HEK293 (cell line): ENCODE measurements around the gene BRD1.

ENCODE experiments used
- AEBP2 ChIP-seq: fragments of 450-650 bp; formaldehyde crosslinking; IDR thresholded peaks from 2 replicates; pipeline ENCODE4 v1.5.1; 2016; ENCODE audit warnings: missing biosample characterization, missing genetic modification characterization, borderline replicate concordance
- EGR2 ChIP-seq: fragments of 450-650 bp; formaldehyde crosslinking; IDR thresholded peaks from 2 replicates; pipeline ENCODE4 v1.5.1; 2016; ENCODE audit warnings: low read depth, missing biosample characterization, missing genetic modification characterization
- GLIS2 ChIP-seq: fragments of 450-650 bp; formaldehyde crosslinking; IDR thresholded peaks from 2 replicates; pipeline ENCODE4 v1.5.1; 2016; ENCODE audit warnings: missing biosample characterization, missing genetic modification characterization
- HOXA7 ChIP-seq: sonication (generic); formaldehyde crosslinking; IDR thresholded peaks from 2 replicates; pipeline ENCODE4 v1.8.1; 2022; ENCODE audit warnings: missing genetic modification reagents, borderline replicate concordance
- KLF16 ChIP-seq: fragments of 450-650 bp; formaldehyde crosslinking; IDR thresholded peaks from 2 replicates; pipeline ENCODE4 v1.5.1; 2017; ENCODE audit warnings: missing biosample characterization, missing genetic modification characterization
- SETDB1 ChIP-seq: IDR thresholded peaks from one replicate; pipeline ENCODE4 v1.6.1; 2017; ENCODE audit warnings: mild to moderate bottlenecking, low read length, moderate library complexity, mixed read lengths; ENCODE audit not compliant: insufficient read length
- SP2 ChIP-seq: fragments of 450-650 bp; formaldehyde crosslinking; IDR thresholded peaks from 2 replicates; pipeline ENCODE4 v1.5.1; 2016; ENCODE audit warnings: missing biosample characterization, missing genetic modification characterization
- ZBTB21 ChIP-seq: fragments of 450-650 bp; formaldehyde crosslinking; IDR thresholded peaks from 2 replicates; pipeline ENCODE4 v1.5.1; 2017; ENCODE audit warnings: missing biosample characterization, missing genetic modification characterization
- ZFP37 ChIP-seq: fragments of 450-650 bp; formaldehyde crosslinking; IDR thresholded peaks from 2 replicates; pipeline ENCODE4 v1.5.1; 2016; ENCODE audit warnings: missing biosample characterization, missing genetic modification characterization
- ZNF19 ChIP-seq: fragments of 450-650 bp; formaldehyde crosslinking; IDR thresholded peaks from 2 replicates; pipeline ENCODE4; 2016; ENCODE audit warnings: missing biosample characterization, missing genetic modification characterization, low read depth
- ZNF266 ChIP-seq: fragments of 450-650 bp; formaldehyde crosslinking; IDR thresholded peaks from 2 replicates; pipeline ENCODE4 v1.5.1; 2016; ENCODE audit warnings: missing biosample characterization, missing genetic modification characterization, low read depth
- ZNF391 ChIP-seq: fragments of 450-650 bp; formaldehyde crosslinking; IDR thresholded peaks from 2 replicates; pipeline ENCODE4 v1.5.1; 2016; ENCODE audit warnings: low read depth, missing biosample characterization, missing genetic modification characterization, borderline replicate concordance
- ZNF416 ChIP-seq: fragments of 450-650 bp; formaldehyde crosslinking; IDR thresholded peaks from 2 replicates; pipeline ENCODE4 v1.5.1; 2016; ENCODE audit warnings: missing biosample characterization, missing genetic modification characterization
- ZNF433 ChIP-seq: fragments of 450-650 bp; formaldehyde crosslinking; IDR thresholded peaks from 2 replicates; pipeline ENCODE4 v1.5.1; 2016; ENCODE audit warnings: missing biosample characterization, missing genetic modification characterization, low read depth
- ZNF514 ChIP-seq: fragments of 450-650 bp; formaldehyde crosslinking; IDR thresholded peaks from 2 replicates; pipeline ENCODE4 v1.5.1; 2016; ENCODE audit warnings: missing biosample characterization, missing genetic modification characterization
- ZNF549 ChIP-seq: fragments of 450-650 bp; IDR thresholded peaks from 2 replicates; pipeline ENCODE4 v1.5.1; 2018; ENCODE audit warnings: missing biosample characterization, missing genetic modification characterization, mild to moderate bottlenecking, inconsistent platforms, moderate library complexity
- ZNF558 ChIP-seq: fragments of 450-650 bp; formaldehyde crosslinking; IDR thresholded peaks from 2 replicates; pipeline ENCODE4 v1.5.1; 2016; ENCODE audit warnings: missing biosample characterization, missing genetic modification characterization
- ZNF571 ChIP-seq: fragments of 450-650 bp; formaldehyde crosslinking; IDR thresholded peaks from 2 replicates; pipeline ENCODE4 v1.5.0; 2017; ENCODE audit warnings: missing biosample characterization, missing genetic modification characterization
- ZNF624 ChIP-seq: fragments of 450-650 bp; formaldehyde crosslinking; IDR thresholded peaks from 2 replicates; pipeline ENCODE4 v1.5.1; 2017; ENCODE audit warnings: missing biosample characterization, missing genetic modification characterization
- ZNF626 ChIP-seq: fragments of 450-650 bp; sonication (Bioruptor Pico); formaldehyde crosslinking; IDR thresholded peaks from 2 replicates; pipeline ENCODE4 v1.5.1; 2018; ENCODE audit warnings: missing biosample characterization, missing genetic modification characterization, inconsistent platforms
- ZNF654 ChIP-seq: fragments of 450-650 bp; formaldehyde crosslinking; IDR thresholded peaks from 2 replicates; pipeline ENCODE4 v1.5.1; 2016; ENCODE audit warnings: low read depth, missing biosample characterization, missing genetic modification characterization
- ZNF785 ChIP-seq: fragments of 450-650 bp; formaldehyde crosslinking; IDR thresholded peaks from 2 replicates; pipeline ENCODE4 v1.5.1; 2016; ENCODE audit warnings: missing biosample characterization, missing genetic modification characterization
- ZNF791 ChIP-seq: fragments of 450-650 bp; formaldehyde crosslinking; IDR thresholded peaks from 2 replicates; pipeline ENCODE4 v1.5.1; 2016; ENCODE audit warnings: missing biosample characterization, missing genetic modification characterization
- ZNF830 ChIP-seq: fragments of 450-650 bp; IDR thresholded peaks from 2 replicates; pipeline ENCODE4 v1.5.0; 2018; ENCODE audit warnings: missing biosample characterization, missing genetic modification characterization, low read depth, mild to moderate bottlenecking, moderate library complexity
- ZSCAN23 ChIP-seq: fragments of 450-650 bp; formaldehyde crosslinking; IDR thresholded peaks from 2 replicates; pipeline ENCODE4 v1.5.1; 2016; ENCODE audit warnings: missing biosample characterization, missing genetic modification characterization
- TF ChIP-seq, protein P1 (sequence below): fragments of 450-650 bp; formaldehyde crosslinking; IDR thresholded peaks from 2 replicates; pipeline ENCODE4 v1.5.1; 2016; ENCODE audit warnings: missing biosample characterization, missing genetic modification characterization
- TF ChIP-seq, protein P2 (sequence below): fragments of 450-650 bp; formaldehyde crosslinking; optimal IDR thresholded peaks from 2 replicates; pipeline ENCODE3; 2016; ENCODE audit warnings: missing biosample characterization, mild to moderate bottlenecking, missing genetic modification characterization
- TF ChIP-seq, protein P3 (sequence below): fragments of 450-650 bp; formaldehyde crosslinking; IDR thresholded peaks from 2 replicates; pipeline ENCODE4 v1.5.0; 2017; ENCODE audit warnings: missing biosample characterization, missing genetic modification characterization, borderline replicate concordance
- TF ChIP-seq, protein P4 (sequence below): fragments of 450-650 bp; formaldehyde crosslinking; IDR thresholded peaks from 2 replicates; pipeline ENCODE4 v1.5.1; 2017; ENCODE audit warnings: missing biosample characterization, missing genetic modification characterization

The BRD1 gene

DNA sequence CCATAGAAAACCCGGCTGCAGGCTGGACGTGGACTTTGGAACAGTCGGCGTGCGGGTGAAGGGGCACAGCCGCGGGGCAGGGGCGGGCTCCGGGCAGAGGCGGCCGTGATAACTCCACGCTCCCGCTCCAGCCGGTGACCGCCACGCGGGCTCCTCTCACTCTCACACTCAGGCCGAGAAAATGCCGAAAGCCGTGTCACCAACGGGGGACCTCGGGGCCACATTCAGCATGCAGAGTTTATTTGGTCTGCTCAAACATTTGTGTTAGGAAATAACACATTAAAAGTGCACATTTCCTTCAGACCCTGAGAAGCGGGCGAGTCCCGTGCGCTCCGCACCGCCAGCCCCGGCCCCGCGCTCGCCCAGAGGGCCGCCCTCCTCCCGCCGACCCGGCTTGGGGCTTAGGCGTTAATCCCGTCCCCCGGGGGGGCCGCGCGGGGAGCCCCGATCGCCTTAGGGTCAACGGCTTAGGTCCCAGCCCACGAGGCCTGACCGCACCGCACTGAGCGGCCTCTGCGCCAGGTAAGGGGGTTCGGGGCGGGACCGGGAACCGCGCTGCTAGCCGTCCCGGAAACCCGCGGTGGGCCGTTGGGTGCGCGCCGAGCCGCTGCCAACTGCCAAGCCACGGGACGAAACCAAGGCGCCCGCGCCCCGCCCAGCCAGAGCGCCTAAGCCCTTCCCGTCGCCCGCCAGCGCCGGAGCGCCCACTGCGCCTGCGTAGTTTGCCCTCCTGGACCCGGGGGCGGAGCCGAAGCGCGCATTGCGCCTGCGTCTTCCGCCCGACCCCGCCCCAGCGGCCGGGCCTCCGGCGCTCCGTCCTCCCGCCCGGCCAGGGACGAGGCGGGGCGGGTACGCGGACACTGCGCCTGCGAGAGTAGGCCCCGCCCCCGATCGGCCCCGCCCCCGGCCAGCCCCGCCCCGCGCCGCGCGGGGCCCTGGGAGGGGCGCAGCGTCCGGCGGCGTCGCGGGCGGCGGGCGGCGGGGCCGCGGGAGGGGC is 25.5 kb upstream of the BRD1 start, which contains the start of gene ZBED4 (continued):
- TF ChIP-seq, protein P1, sequence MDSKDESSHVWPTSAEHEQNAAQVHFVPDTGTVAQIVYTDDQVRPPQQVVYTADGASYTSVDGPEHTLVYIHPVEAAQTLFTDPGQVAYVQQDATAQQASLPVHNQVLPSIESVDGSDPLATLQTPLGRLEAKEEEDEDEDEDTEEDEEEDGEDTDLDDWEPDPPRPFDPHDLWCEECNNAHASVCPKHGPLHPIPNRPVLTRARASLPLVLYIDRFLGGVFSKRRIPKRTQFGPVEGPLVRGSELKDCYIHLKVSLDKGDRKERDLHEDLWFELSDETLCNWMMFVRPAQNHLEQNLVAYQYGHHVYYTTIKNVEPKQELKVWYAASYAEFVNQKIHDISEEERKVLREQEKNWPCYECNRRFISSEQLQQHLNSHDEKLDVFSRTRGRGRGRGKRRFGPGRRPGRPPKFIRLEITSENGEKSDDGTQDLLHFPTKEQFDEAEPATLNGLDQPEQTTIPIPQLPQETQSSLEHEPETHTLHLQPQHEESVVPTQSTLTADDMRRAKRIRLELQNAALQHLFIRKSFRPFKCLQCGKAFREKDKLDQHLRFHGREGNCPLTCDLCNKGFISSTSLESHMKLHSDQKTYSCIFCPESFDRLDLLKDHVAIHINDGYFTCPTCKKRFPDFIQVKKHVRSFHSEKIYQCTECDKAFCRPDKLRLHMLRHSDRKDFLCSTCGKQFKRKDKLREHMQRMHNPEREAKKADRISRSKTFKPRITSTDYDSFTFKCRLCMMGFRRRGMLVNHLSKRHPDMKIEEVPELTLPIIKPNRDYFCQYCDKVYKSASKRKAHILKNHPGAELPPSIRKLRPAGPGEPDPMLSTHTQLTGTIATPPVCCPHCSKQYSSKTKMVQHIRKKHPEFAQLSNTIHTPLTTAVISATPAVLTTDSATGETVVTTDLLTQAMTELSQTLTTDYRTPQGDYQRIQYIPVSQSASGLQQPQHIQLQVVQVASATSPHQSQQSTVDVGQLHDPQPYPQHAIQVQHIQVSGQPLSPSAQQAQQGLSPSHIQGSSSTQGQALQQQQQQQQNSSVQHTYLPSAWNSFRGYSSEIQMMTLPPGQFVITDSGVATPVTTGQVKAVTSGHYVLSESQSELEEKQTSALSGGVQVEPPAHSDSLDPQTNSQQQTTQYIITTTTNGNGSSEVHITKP (tag by site-specific recombination): peak; percentile 91
- TF ChIP-seq EGR2 (tag by site-specific recombination) (no peak), KLF16 (tag by site-specific recombination) (peak; percentile 74; the same call in 1 of the 2 replicates), ZNF785 (tag by site-specific recombination) (0 out of 2 replicates have a peak, but pooled peaks have one; percentile 35), ZFP37 (peak; percentile 90), SETDB1 (no peak), ZNF830 (tag by site-specific recombination) (no peak), ZSCAN23 (tag by site-specific recombination) (no peak), AEBP2 (tag by site-specific recombination) (no peak), ZNF514 (no peak), ZNF416 (no peak), ZNF654 (tag by site-specific recombination) (no peak), ZNF549 (tag by site-specific recombination) (no peak), ZNF433 (tag by site-specific recombination) (no peak), ZNF391 (tag by site-specific recombination) (peak; percentile 69; the same call in 1 of the 2 replicates), ZBTB21 (tag by site-specific recombination) (no peak), ZNF266 (tag by site-specific recombination) (no peak), ZNF571 (tag by site-specific recombination) (no peak), ZNF624 (tag by site-specific recombination) (no peak), GLIS2 (tag by site-specific recombination) (peak; percentile 95), ZNF791 (no peak), ZNF558 (tag by site-specific recombination) (no peak), ZNF19 (tag by site-specific recombination) (no peak), HOXA7 (CRISPR knock-in tag) (no peak), SP2 (tag by site-specific recombination) (peak; percentile 66), ZNF626 (tag by site-specific recombination) (no peak)
- TF ChIP-seq, protein P2, sequence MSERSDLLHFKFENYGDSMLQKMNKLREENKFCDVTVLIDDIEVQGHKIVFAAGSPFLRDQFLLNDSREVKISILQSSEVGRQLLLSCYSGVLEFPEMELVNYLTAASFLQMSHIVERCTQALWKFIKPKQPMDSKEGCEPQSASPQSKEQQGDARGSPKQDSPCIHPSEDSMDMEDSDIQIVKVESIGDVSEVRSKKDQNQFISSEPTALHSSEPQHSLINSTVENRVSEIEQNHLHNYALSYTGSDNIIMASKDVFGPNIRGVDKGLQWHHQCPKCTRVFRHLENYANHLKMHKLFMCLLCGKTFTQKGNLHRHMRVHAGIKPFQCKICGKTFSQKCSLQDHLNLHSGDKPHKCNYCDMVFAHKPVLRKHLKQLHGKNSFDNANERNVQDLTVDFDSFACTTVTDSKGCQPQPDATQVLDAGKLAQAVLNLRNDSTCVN (tag by site-specific recombination): peak; percentile 95
- TF ChIP-seq, protein P3, sequence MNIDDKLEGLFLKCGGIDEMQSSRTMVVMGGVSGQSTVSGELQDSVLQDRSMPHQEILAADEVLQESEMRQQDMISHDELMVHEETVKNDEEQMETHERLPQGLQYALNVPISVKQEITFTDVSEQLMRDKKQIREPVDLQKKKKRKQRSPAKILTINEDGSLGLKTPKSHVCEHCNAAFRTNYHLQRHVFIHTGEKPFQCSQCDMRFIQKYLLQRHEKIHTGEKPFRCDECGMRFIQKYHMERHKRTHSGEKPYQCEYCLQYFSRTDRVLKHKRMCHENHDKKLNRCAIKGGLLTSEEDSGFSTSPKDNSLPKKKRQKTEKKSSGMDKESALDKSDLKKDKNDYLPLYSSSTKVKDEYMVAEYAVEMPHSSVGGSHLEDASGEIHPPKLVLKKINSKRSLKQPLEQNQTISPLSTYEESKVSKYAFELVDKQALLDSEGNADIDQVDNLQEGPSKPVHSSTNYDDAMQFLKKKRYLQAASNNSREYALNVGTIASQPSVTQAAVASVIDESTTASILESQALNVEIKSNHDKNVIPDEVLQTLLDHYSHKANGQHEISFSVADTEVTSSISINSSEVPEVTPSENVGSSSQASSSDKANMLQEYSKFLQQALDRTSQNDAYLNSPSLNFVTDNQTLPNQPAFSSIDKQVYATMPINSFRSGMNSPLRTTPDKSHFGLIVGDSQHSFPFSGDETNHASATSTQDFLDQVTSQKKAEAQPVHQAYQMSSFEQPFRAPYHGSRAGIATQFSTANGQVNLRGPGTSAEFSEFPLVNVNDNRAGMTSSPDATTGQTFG: no peak
- TF ChIP-seq, protein P4, sequence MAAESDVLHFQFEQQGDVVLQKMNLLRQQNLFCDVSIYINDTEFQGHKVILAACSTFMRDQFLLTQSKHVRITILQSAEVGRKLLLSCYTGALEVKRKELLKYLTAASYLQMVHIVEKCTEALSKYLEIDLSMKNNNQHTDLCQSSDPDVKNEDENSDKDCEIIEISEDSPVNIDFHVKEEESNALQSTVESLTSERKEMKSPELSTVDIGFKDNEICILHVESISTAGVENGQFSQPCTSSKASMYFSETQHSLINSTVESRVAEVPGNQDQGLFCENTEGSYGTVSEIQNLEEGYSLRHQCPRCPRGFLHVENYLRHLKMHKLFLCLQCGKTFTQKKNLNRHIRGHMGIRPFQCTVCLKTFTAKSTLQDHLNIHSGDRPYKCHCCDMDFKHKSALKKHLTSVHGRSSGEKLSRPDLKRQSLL (tag by site-specific recombination): no peak
